ENCODE results near the gene RHOB.

- TF ChIP-seq, protein P1, sequence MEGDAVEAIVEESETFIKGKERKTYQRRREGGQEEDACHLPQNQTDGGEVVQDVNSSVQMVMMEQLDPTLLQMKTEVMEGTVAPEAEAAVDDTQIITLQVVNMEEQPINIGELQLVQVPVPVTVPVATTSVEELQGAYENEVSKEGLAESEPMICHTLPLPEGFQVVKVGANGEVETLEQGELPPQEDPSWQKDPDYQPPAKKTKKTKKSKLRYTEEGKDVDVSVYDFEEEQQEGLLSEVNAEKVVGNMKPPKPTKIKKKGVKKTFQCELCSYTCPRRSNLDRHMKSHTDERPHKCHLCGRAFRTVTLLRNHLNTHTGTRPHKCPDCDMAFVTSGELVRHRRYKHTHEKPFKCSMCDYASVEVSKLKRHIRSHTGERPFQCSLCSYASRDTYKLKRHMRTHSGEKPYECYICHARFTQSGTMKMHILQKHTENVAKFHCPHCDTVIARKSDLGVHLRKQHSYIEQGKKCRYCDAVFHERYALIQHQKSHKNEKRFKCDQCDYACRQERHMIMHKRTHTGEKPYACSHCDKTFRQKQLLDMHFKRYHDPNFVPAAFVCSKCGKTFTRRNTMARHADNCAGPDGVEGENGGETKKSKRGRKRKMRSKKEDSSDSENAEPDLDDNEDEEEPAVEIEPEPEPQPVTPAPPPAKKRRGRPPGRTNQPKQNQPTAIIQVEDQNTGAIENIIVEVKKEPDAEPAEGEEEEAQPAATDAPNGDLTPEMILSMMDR (IDR thresholded peaks at IDR 0.05; ENCODE audit: low read depth, low read length, missing input control), result no peak
- TF ChIP-seq REST (IDR thresholded peaks at IDR 0.05), result no peak
- TF ChIP-seq, protein P2, sequence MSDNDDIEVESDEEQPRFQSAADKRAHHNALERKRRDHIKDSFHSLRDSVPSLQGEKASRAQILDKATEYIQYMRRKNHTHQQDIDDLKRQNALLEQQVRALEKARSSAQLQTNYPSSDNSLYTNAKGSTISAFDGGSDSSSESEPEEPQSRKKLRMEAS (IDR thresholded peaks at IDR 0.05), result no peak
- no peak for TF ChIP-seq TAF1 (conservative IDR thresholded peaks at IDR 0.05)
- no peak for TF ChIP-seq YY1 (IDR thresholded peaks at IDR 0.05)
- TF ChIP-seq GABPA (IDR thresholded peaks at IDR 0.05 in 1 of 2, conservative IDR thresholded peaks at IDR 0.05 in 1 of 2), result no peak
Observed at GRCh38 chr2:20416723-20417122, 30.2 kb upstream of the RHOB start.

Data from liver (tissue), 3 donors.